Measurements from ENCODE around the gene HELB.
A peak's percentile ranks its signal among the peaks of the same experiment; 100 is the strongest.

HELB gene

DNA sequence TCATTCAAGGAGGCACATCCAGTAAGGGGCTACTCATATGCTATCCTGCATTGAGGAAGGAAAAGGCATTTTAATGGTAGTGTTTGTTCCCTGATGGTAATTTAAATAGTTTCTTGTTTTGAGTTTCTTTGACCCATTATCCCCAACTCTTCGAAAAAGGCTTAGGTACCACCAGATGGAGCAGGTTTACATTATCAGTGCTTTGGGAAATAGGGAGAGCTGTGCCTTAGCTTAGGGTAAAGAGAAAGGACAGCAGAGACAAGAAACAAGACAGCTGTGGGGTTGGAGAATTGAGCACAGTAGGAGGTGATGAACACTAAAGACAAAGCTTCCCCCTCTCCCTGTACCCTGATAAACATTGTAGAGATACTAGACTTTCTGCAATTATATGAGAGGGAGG, 29.1 kb upstream of the HELB start:
- Histone ChIP-seq H3K4me1 (ENCODE audit: insufficient read depth, poor library complexity, severe bottlenecking) (peaks cover 3% of the 10 kb centered on the region), H3K36me3 (ENCODE audit: low read depth) (no peaks in the 10 kb centered on the region), H3K27me3 (ENCODE audit: insufficient read depth, poor library complexity, severe bottlenecking) (no peaks in the 10 kb centered on the region), H3K4me3 (ENCODE audit: severe bottlenecking) (no peak overlapping the region), H3K27ac (ENCODE audit: poor library complexity, severe bottlenecking) (no peak overlapping the region), H3K9me3 (ENCODE audit: severe bottlenecking) (peaks cover 1% of the 10 kb centered on the region)
- TF ChIP-seq, protein P1, sequence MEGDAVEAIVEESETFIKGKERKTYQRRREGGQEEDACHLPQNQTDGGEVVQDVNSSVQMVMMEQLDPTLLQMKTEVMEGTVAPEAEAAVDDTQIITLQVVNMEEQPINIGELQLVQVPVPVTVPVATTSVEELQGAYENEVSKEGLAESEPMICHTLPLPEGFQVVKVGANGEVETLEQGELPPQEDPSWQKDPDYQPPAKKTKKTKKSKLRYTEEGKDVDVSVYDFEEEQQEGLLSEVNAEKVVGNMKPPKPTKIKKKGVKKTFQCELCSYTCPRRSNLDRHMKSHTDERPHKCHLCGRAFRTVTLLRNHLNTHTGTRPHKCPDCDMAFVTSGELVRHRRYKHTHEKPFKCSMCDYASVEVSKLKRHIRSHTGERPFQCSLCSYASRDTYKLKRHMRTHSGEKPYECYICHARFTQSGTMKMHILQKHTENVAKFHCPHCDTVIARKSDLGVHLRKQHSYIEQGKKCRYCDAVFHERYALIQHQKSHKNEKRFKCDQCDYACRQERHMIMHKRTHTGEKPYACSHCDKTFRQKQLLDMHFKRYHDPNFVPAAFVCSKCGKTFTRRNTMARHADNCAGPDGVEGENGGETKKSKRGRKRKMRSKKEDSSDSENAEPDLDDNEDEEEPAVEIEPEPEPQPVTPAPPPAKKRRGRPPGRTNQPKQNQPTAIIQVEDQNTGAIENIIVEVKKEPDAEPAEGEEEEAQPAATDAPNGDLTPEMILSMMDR (IDR thresholded peaks at IDR 0.05; ENCODE audit: poor library complexity, severe bottlenecking): no peak
- no peak for ATAC-seq (ENCODE audit: low read depth)
- no peak for DNase-seq (ENCODE audit: low spot score)

DNA sequence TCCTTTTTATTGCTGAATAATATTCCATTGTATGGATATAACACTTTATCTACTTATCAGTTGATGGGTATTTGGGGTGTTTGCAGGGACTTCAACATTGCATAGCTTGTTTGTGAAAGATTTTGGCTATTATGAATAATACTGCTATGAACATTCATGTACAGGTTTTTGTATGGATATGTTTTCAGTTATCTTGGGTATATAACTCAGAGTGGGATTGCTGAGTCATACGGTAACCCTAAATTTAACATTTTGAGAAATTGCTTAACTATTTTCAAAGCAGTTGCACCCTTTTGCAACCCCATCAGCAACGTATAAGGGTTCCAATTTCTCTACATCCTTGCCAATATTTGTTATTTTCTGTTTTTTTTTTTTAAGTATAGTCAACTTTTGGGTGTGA, 27.3 kb upstream of the HELB start:
- Histone ChIP-seq H3K27ac (ENCODE audit: poor library complexity, severe bottlenecking) (no peak overlapping the region), H3K4me3 (ENCODE audit: severe bottlenecking) (no peak overlapping the region), H3K36me3 (ENCODE audit: low read depth) (no peaks in the 10 kb centered on the region), H3K9me3 (ENCODE audit: severe bottlenecking) (peaks cover 1% of the 10 kb centered on the region), H3K27me3 (ENCODE audit: insufficient read depth, poor library complexity, severe bottlenecking) (no peaks in the 10 kb centered on the region), H3K4me1 (ENCODE audit: insufficient read depth, poor library complexity, severe bottlenecking) (no peaks in the 10 kb centered on the region)
- TF ChIP-seq, protein P1 (IDR thresholded peaks at IDR 0.05; ENCODE audit: poor library complexity, severe bottlenecking): no peak
- DNase-seq (ENCODE audit: low spot score) (no peak), ATAC-seq (ENCODE audit: low read depth) (no peak)

DNA sequence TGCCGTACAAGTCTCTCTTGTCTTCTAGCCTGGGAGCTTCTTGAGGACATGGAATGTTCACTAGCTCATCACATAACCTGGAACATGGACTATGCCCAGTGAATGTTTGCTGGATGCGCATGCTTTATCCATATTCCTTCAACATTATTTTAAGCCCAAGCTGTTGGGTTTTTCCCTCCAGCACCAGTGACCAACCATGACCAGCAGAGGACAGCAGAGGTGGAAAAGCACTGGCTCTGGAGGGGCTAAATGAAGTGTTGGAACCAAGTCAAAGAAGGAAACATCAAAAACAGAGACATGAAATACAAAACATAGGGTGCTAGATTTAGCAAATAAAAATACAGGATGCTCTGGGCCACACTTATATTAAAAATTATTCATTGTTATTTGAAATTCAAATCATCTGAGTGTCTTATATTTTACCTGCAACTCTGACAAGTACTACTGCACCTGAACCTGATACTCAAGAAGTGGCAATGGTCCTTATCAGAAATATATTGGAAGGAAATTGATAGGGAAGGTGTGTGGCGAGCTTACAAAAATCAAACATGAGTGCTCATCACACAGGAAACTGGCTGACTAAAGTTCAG, 23.1 kb upstream of the HELB start:
- no peak for ATAC-seq (ENCODE audit: low read depth)
- DNase-seq (ENCODE audit: low spot score): no peak
- H3K4me1 ChIP-seq (ENCODE audit: insufficient read depth, poor library complexity, severe bottlenecking): no peaks in the 10 kb centered on the region

DNA sequence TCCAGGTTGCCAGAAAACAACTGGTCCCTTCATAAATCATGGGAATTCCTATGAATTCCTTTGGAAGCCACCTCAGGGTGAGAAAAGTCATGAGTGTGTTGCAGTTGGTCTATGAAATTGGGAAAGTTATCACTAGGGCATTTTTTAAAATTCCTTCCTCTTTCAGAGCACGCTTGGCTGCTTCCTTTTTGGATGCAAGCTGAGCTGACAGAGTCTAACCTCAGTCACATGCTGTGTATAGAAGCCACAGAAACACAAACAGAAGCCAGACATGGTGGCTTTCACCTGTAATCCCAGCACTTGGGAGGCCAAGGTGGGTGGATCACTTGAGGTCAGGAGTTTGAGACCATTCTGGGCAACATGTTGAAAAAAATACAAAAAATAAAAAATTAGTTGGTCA, 21.7 kb upstream of the HELB start:
- TF ChIP-seq, protein P1 (IDR thresholded peaks at IDR 0.05; ENCODE audit: poor library complexity, severe bottlenecking): no peak
- no peaks in the 10 kb centered on the region for H3K36me3 ChIP-seq (ENCODE audit: low read depth)
- H3K4me1 ChIP-seq (ENCODE audit: insufficient read depth, poor library complexity, severe bottlenecking): no peaks in the 10 kb centered on the region
- H3K9me3 ChIP-seq (ENCODE audit: severe bottlenecking): no peaks in the 10 kb centered on the region
- no peak overlapping the region for H3K4me3 ChIP-seq (ENCODE audit: severe bottlenecking)
- no peak for DNase-seq (ENCODE audit: low spot score)
- no peaks in the 10 kb centered on the region for H3K27me3 ChIP-seq (ENCODE audit: insufficient read depth, poor library complexity, severe bottlenecking)
- H3K27ac ChIP-seq (ENCODE audit: poor library complexity, severe bottlenecking): no peak overlapping the region
- ATAC-seq (ENCODE audit: low read depth): no peak

More for the DNA sequence above, 23.1 kb upstream of the HELB start:
- Histone ChIP-seq H3K4me3 (ENCODE audit: severe bottlenecking) (no peak overlapping the region), H3K27me3 (ENCODE audit: insufficient read depth, poor library complexity, severe bottlenecking) (no peaks in the 10 kb centered on the region), H3K27ac (ENCODE audit: poor library complexity, severe bottlenecking) (no peak overlapping the region), H3K9me3 (ENCODE audit: severe bottlenecking) (no peaks in the 10 kb centered on the region), H3K36me3 (ENCODE audit: low read depth) (no peaks in the 10 kb centered on the region)
- TF ChIP-seq, protein P1 (IDR thresholded peaks at IDR 0.05; ENCODE audit: poor library complexity, severe bottlenecking): peak; percentile 53

DNA sequence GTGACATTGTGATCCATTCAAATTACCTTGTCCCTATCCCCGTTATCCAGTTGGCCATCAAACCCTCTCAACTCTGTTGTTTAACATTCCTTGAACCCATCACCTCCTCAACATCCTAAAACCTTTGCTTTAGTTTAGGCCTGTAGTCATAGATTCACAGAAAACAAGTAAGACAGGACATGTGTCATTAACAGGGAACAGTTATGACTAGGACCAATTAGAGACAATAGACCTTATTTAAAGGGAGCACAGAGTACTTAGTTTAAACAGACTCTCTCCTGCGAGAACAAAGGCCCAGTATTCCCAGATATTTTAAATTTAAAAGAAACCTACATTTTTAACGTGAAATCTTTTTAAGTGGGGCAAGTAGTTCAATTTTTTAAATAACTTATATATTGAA, 20.0 kb upstream of the HELB start:
- ATAC-seq (ENCODE audit: low read depth) (no peak), DNase-seq (ENCODE audit: low spot score) (no peak)
- no peaks in the 10 kb centered on the region for H3K27me3 ChIP-seq (ENCODE audit: insufficient read depth, poor library complexity, severe bottlenecking)
- no peaks in the 10 kb centered on the region for H3K4me1 ChIP-seq (ENCODE audit: insufficient read depth, poor library complexity, severe bottlenecking)
- TF ChIP-seq, protein P1 (IDR thresholded peaks at IDR 0.05; ENCODE audit: poor library complexity, severe bottlenecking): no peak
- no peaks in the 10 kb centered on the region for H3K9me3 ChIP-seq (ENCODE audit: severe bottlenecking)
- H3K4me3 ChIP-seq (ENCODE audit: severe bottlenecking): no peak overlapping the region
- no peaks in the 10 kb centered on the region for H3K36me3 ChIP-seq (ENCODE audit: low read depth)
- no peak overlapping the region for H3K27ac ChIP-seq (ENCODE audit: poor library complexity, severe bottlenecking)
